ENCODE results near the gene SPPL2C.

- TF ChIP-seq, protein P1, sequence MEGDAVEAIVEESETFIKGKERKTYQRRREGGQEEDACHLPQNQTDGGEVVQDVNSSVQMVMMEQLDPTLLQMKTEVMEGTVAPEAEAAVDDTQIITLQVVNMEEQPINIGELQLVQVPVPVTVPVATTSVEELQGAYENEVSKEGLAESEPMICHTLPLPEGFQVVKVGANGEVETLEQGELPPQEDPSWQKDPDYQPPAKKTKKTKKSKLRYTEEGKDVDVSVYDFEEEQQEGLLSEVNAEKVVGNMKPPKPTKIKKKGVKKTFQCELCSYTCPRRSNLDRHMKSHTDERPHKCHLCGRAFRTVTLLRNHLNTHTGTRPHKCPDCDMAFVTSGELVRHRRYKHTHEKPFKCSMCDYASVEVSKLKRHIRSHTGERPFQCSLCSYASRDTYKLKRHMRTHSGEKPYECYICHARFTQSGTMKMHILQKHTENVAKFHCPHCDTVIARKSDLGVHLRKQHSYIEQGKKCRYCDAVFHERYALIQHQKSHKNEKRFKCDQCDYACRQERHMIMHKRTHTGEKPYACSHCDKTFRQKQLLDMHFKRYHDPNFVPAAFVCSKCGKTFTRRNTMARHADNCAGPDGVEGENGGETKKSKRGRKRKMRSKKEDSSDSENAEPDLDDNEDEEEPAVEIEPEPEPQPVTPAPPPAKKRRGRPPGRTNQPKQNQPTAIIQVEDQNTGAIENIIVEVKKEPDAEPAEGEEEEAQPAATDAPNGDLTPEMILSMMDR (conservative IDR thresholded peaks at IDR 0.05; ENCODE audit: low read length) = no peak
- no peak for TF ChIP-seq EZH2phosphoT487 (IDR thresholded peaks at IDR 0.05; ENCODE audit: borderline replicate concordance, low read depth, low read length)
Observed at GRCh38 chr17:45835481-45835880, 9.2 kb upstream of the SPPL2C start.
